ENCODE data around the gene DAPP1. TPM values are rescaled to one million over a fixed set of nuclear protein-coding genes. Genes with fewer than 3 reads are reported as not detected.

The DAPP1 gene
- total RNA-seq, 1 experiment from 2014 or later: not detected

DNA sequence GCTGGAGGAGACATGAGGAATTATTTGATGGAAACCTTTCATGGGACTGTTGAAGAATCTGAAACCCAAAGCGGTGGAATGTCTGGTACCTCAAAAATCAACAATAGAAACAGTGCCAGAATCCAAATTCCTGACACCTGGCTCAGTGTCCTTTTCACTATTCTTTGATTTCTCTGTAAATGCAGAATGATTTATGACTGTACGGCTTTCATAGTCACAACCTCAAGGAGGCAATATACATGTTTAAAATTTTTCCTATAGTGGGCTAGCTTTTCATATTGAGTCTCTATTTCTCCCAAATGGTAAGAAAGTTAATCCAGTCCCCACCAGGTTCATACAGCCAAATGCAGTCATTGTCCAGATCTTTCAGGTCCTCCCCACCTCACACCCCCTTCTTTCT lies 19.3 kb downstream of the DAPP1 start:
- no peak overlapping the region for H3K27ac Mint-ChIP-seq (ENCODE audit: unreplicated experiment)
- no peak for TF ChIP-seq CTCF (IDR thresholded peaks at IDR 0.05; ENCODE audit: insufficient read depth in 1 of 2, low read depth in 1 of 2, low read length in 1 of 2, severe bottlenecking in 1 of 2, unreplicated experiment in 1 of 2)
- no peaks in the 10 kb centered on the region for H3K27me3 ChIP-seq (replicated peaks; ENCODE audit: control insufficient read depth, insufficient read depth, low read length)
- BruUV-seq (replicated peaks): no TSS peak
- H3K4me1 Mint-ChIP-seq (ENCODE audit: low read depth, unreplicated experiment): no peaks in the 10 kb centered on the region
- H3K36me3 Mint-ChIP-seq (ENCODE audit: insufficient read depth, unreplicated experiment): peaks cover 5% of the 10 kb centered on the region
- H3K27me3 Mint-ChIP-seq (ENCODE audit: insufficient read depth, unreplicated experiment): peaks cover 2% of the 10 kb centered on the region
- POLR2A ChIA-PET: no interaction called here
- H3K4me3 ChIP-seq (ENCODE audit: low read depth, low read length): no peak overlapping the region
- no peak for DNase-seq
- CTCF ChIA-PET: no interaction called here
- no peaks in the 10 kb centered on the region for H3K36me3 ChIP-seq (ENCODE audit: control insufficient read depth, insufficient read depth, low read length)
- H3K9me3 ChIP-seq: no peaks in the 10 kb centered on the region
- H3K4me1 ChIP-seq: peaks cover 3% of the 10 kb centered on the region; the same call in 1 of the 2 replicates
- no peak overlapping the region for H3K4me3 Mint-ChIP-seq (ENCODE audit: unreplicated experiment)
- H3K9me3 Mint-ChIP-seq (ENCODE audit: unreplicated experiment): no peaks in the 10 kb centered on the region
- intact Hi-C loops (cut with micrococcal nuclease; ENCODE audit: unreplicated experiment): no loop called here

DNA sequence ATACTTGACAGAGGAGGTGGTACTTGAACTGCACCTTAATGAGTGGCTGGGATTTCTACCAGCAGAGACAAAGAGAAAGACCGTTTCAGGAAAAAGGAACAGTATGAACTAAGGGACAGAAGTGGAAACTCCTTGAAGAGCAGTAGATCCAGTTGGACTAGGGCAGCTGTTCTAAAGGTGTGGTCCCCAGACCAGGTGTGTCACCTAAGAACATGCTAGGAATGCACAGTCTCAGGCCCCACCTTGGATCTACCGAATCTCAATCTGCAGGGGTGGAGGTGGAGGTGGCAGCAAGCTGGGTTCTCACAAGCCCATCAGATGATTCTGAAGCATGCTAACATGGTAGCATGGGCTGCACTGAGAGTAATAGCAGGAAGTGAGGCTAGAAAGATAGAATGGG lies 22.3 kb downstream of the DAPP1 start:
- Mint-ChIP-seq H3K36me3 (ENCODE audit: insufficient read depth, unreplicated experiment) (no peaks in the 10 kb centered on the region), H3K4me3 (ENCODE audit: unreplicated experiment) (no peak overlapping the region), H3K27me3 (ENCODE audit: insufficient read depth, unreplicated experiment) (peaks cover 2% of the 10 kb centered on the region), H3K4me1 (ENCODE audit: low read depth, unreplicated experiment) (no peaks in the 10 kb centered on the region), H3K27ac (ENCODE audit: unreplicated experiment) (no peak overlapping the region), H3K9me3 (ENCODE audit: unreplicated experiment) (no peaks in the 10 kb centered on the region)
- no peak for TF ChIP-seq CTCF (IDR thresholded peaks at IDR 0.05; ENCODE audit: insufficient read depth in 1 of 2, low read depth in 1 of 2, low read length in 1 of 2, severe bottlenecking in 1 of 2, unreplicated experiment in 1 of 2)
- ChIA-PET POLR2A (no interaction called here), CTCF (no interaction called here)
- no peak for DNase-seq
- BruUV-seq (replicated peaks): no TSS peak
- Histone ChIP-seq H3K9me3 (no peaks in the 10 kb centered on the region), H3K4me1 (no peaks in the 10 kb centered on the region), H3K27me3 (replicated peaks; ENCODE audit: control insufficient read depth, insufficient read depth, low read length) (no peaks in the 10 kb centered on the region), H3K36me3 (ENCODE audit: control insufficient read depth, insufficient read depth, low read length) (no peaks in the 10 kb centered on the region), H3K4me3 (ENCODE audit: low read depth, low read length) (no peak overlapping the region)
- intact Hi-C loops (cut with micrococcal nuclease; ENCODE audit: unreplicated experiment): no loop called here

DNA sequence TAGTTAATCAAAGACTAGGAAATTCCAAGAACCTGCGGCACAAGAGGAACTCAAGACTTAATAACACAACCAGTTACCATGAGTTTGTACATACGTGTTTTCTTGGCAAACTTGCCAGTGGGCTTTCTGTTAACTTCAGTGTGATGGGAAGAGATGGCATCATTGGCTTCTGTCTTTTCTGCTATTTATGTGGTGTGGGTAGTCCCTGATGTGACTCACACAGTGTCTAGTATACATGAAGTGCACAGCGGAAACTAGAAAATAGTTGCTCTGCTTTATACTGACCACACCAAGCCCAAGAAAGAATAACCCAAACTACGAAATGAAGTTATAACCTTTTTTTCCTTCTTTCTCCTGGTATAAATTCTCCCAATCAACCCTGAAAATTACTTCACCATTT lies 24.5 kb downstream of the DAPP1 start:
- no TSS peak for BruUV-seq (replicated peaks)
- POLR2A ChIA-PET: no interaction called here
- no peak for DNase-seq
- H3K4me1 ChIP-seq: no peaks in the 10 kb centered on the region
- Mint-ChIP-seq H3K4me1 (ENCODE audit: low read depth, unreplicated experiment) (no peaks in the 10 kb centered on the region), H3K27me3 (ENCODE audit: insufficient read depth, unreplicated experiment) (peaks cover 2% of the 10 kb centered on the region), H3K36me3 (ENCODE audit: insufficient read depth, unreplicated experiment) (no peaks in the 10 kb centered on the region), H3K9me3 (ENCODE audit: unreplicated experiment) (no peaks in the 10 kb centered on the region), H3K4me3 (ENCODE audit: unreplicated experiment) (no peak overlapping the region), H3K27ac (ENCODE audit: unreplicated experiment) (no peak overlapping the region)
- no peaks in the 10 kb centered on the region for H3K36me3 ChIP-seq (ENCODE audit: control insufficient read depth, insufficient read depth, low read length)
- intact Hi-C loops (cut with micrococcal nuclease; ENCODE audit: unreplicated experiment): no loop called here
- CTCF ChIA-PET: no interaction called here
- H3K9me3 ChIP-seq: no peaks in the 10 kb centered on the region
- H3K27me3 ChIP-seq (replicated peaks; ENCODE audit: control insufficient read depth, insufficient read depth, low read length): no peaks in the 10 kb centered on the region
- H3K4me3 ChIP-seq (ENCODE audit: low read depth, low read length): no peak overlapping the region
- TF ChIP-seq CTCF (IDR thresholded peaks at IDR 0.05; ENCODE audit: insufficient read depth in 1 of 2, low read depth in 1 of 2, low read length in 1 of 2, severe bottlenecking in 1 of 2, unreplicated experiment in 1 of 2): no peak

Data from Caco-2 (cell line).